Mesenchymal stem cell (in vitro differentiated cells and primary cell): ENCODE results near the gene LST1.

ENCODE experiments used
- DNase-seq: peaks from one replicate; pipeline ENCODE4 v3.0.0-alpha.2; 2013
- H2AFZ ChIP-seq: one replicate; pipeline ENCODE4 v1.6.1; 2013; ENCODE audit warnings: low read depth, mild to moderate bottlenecking, control low read depth, inconsistent platforms, low read length, moderate library complexity
- H2AK5ac ChIP-seq: 2 replicates; pipeline ENCODE4 v1.6.1; 2013; ENCODE audit warnings: low read length, moderate library complexity, mild to moderate bottlenecking, inconsistent platforms; ENCODE audit not compliant: severe bottlenecking
- H2BK120ac ChIP-seq: one replicate; pipeline ENCODE4 v1.6.1; 2013; ENCODE audit warnings: low read depth, mild to moderate bottlenecking, inconsistent platforms, low read length, moderate library complexity
- H2BK12ac ChIP-seq, 2 experiments: one replicate each; pipeline ENCODE4 v1.6.1; 2013; ENCODE audit warnings: inconsistent platforms in 2 of 2, low read length in 2 of 2, mild to moderate bottlenecking in 2 of 2, moderate library complexity in 2 of 2, control low read depth in 1 of 2
- H2BK15ac ChIP-seq: one replicate; pipeline ENCODE4 v1.6.1; 2013; ENCODE audit warnings: mild to moderate bottlenecking, low read depth, inconsistent platforms; ENCODE audit not compliant: poor library complexity, severe bottlenecking
- H2BK5ac ChIP-seq: 2 replicates; pipeline ENCODE4 v1.6.1; 2013; ENCODE audit warnings: low read depth, mild to moderate bottlenecking, low read length, control low read depth, inconsistent platforms; ENCODE audit not compliant: poor library complexity, severe bottlenecking
- H3K14ac ChIP-seq, 2 experiments: one replicate each; pipeline ENCODE4 v1.6.1; 2013; ENCODE audit warnings: inconsistent platforms in 2 of 2, low read length in 2 of 2, control low read depth in 1 of 2, mild to moderate bottlenecking in 1 of 2, moderate library complexity in 1 of 2
- H3K18ac ChIP-seq, 2 experiments: one replicate each; pipeline ENCODE4 v1.6.1; 2013; ENCODE audit warnings: inconsistent platforms in 2 of 2, low read length in 2 of 2, control low read depth in 1 of 2, low read depth in 1 of 2, mild to moderate bottlenecking in 1 of 2
- H3K23ac ChIP-seq, 2 experiments: one replicate each; pipeline ENCODE4 v1.6.1; 2013; ENCODE audit warnings: inconsistent platforms in 2 of 2, low read length in 2 of 2, mild to moderate bottlenecking in 2 of 2, moderate library complexity in 2 of 2, control low read depth in 1 of 2
- H3K27ac ChIP-seq: 2 replicates; pipeline ENCODE4 v1.5.1; 2013; ENCODE audit warnings: mild to moderate bottlenecking, moderate library complexity, low read length, control low read depth, inconsistent platforms; ENCODE audit not compliant: poor library complexity, severe bottlenecking
- H3K27me3 ChIP-seq, 2 experiments: 2 replicates each; pipeline versions ENCODE4 v1.6.1 to v1.7.0; 2013; ENCODE audit warnings: low read length in 2 of 2, mild to moderate bottlenecking in 2 of 2, moderate library complexity in 2 of 2, control low read depth in 1 of 2, inconsistent platforms in 1 of 2; ENCODE audit not compliant: control insufficient read depth in 1 of 2, insufficient read depth in 1 of 2
- H3K36me3 ChIP-seq, 2 experiments: 2 replicates each; pipeline versions ENCODE4 v1.6.1 to v1.7.0; 2013; ENCODE audit warnings: low read length in 2 of 2, control low read depth in 1 of 2, inconsistent platforms in 1 of 2, low read depth in 1 of 2, mild to moderate bottlenecking in 1 of 2; ENCODE audit not compliant: insufficient read depth in 2 of 2, control insufficient read depth in 1 of 2
- H3K4ac ChIP-seq, 2 experiments: one replicate each; pipeline ENCODE4 v1.6.1; 2013; ENCODE audit warnings: inconsistent platforms in 2 of 2, low read length in 2 of 2, mild to moderate bottlenecking in 2 of 2, moderate library complexity in 2 of 2, control low read depth in 1 of 2, low read depth in 1 of 2
- H3K4me1 ChIP-seq: 2 replicates; pipeline ENCODE4 v1.6.1; 2013; ENCODE audit warnings: low read depth, low read length, control low read depth; ENCODE audit not compliant: control insufficient read depth, insufficient read depth
- H3K4me2 ChIP-seq: 2 replicates; pipeline ENCODE4 v1.6.1; 2013; ENCODE audit warnings: low read length, mild to moderate bottlenecking, inconsistent platforms; ENCODE audit not compliant: poor library complexity, severe bottlenecking
- H3K4me3 ChIP-seq, 2 experiments: 2 replicates each; pipeline versions ENCODE4 v1.5.1 to v1.7.0; 2013; ENCODE audit warnings: low read length in 2 of 2, mild to moderate bottlenecking in 2 of 2, control low read depth in 1 of 2, low read depth in 1 of 2; ENCODE audit not compliant: insufficient read depth in 1 of 2
- H3K79me1 ChIP-seq: replicated peaks from 2 replicates; pipeline ENCODE4 v1.6.1; 2013; ENCODE audit warnings: mild to moderate bottlenecking, control low read depth, low read length, inconsistent platforms; ENCODE audit not compliant: poor library complexity, severe bottlenecking
- H3K9ac ChIP-seq: 2 replicates; pipeline ENCODE4 v1.7.0; 2013; ENCODE audit warnings: mild to moderate bottlenecking, low read length, moderate library complexity
- H3K9me3 ChIP-seq: 2 replicates; pipeline ENCODE4 v1.7.0; 2013; ENCODE audit warnings: mild to moderate bottlenecking, low read length; ENCODE audit not compliant: control insufficient read depth
- H4K8ac ChIP-seq: one replicate; pipeline ENCODE4 v1.6.1; 2013; ENCODE audit warnings: inconsistent platforms, mild to moderate bottlenecking, low read length, moderate library complexity
- H4K91ac ChIP-seq: one replicate; pipeline ENCODE4 v1.6.1; 2013; ENCODE audit warnings: mild to moderate bottlenecking, low read length, inconsistent platforms
- WGBS: methylation state at CpG from one replicate; pipeline ENCODE4 v1.1.7; 2013; ENCODE audit warnings: mixed read lengths; 5-methylcytosine and 5-hydroxymethylcytosine counted together

The LST1 gene

DNA sequence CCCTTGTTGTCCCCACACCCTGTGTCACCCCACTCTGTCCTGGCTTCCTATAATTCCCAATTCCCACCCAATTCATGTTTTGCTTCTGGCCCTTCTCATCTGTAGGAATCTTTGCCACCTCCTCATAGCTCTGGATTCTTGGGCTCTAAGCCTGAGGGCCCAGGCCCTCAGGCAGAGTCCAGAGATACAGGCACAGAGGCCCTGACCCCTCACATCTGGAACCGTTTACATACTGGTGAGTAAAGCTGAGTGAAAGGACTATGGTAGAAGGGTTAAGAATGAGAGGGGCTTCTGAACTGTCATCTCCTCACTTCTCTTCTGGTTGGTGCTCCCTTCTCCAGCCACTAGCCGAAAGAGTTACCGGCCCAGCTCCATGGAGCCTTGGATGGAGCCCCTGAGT, 48.1 kb downstream of the LST1 start:
- Histone ChIP-seq H3K14ac (no peak overlapping the region), H3K9me3 (no peaks in the 10 kb centered on the region), H3K79me1 (peaks cover 18% of the 10 kb centered on the region), H3K4me1 (peaks cover 1% of the 10 kb centered on the region), H3K36me3 (peaks cover 90 to 97% of the 10 kb centered on the region in 2 experiments), H3K27me3 (no peaks in the 10 kb centered on the region), H2BK12ac (no peak overlapping the region), H3K4me3 (no peak overlapping the region), H4K91ac (no peak overlapping the region), H4K8ac (no peak overlapping the region), H3K4me2 (no peak overlapping the region), H2AK5ac (no peak overlapping the region), H2BK15ac (no peak overlapping the region), H2BK5ac (no peak overlapping the region), H3K9ac (peak overlapping the region; percentile 60), H2BK120ac (no peak overlapping the region), H3K4ac (no peak overlapping the region), H3K18ac (no peak overlapping the region), H2AFZ (no peak overlapping the region), H3K23ac (no peak overlapping the region), H3K27ac (no peak overlapping the region)
- DNase-seq, result no peak
- 83% methylated on average over 3 of the region's 3 CpGs for WGBS

GRCh38 chr6:31634969-31635575, 49.0 kb downstream of the LST1 start:
- H2BK15ac ChIP-seq, result no peak overlapping the region
- H3K4me3 ChIP-seq, result no peak overlapping the region
- H3K9ac ChIP-seq, result peak overlapping the region; percentile 60
- H3K9me3 ChIP-seq, result no peaks in the 10 kb centered on the region
- H3K27ac ChIP-seq, result no peak overlapping the region
- WGBS, result 87% methylated on average over 11 of the region's 11 CpGs
- H2BK12ac ChIP-seq, result no peak overlapping the region
- no peak overlapping the region for H2AK5ac ChIP-seq
- peaks cover 90 to 97% of the 10 kb centered on the region in 2 experiments for H3K36me3 ChIP-seq
- H3K14ac ChIP-seq, result no peak overlapping the region
- H3K4ac ChIP-seq, result no peak overlapping the region
- H3K18ac ChIP-seq, result no peak overlapping the region
- H3K79me1 ChIP-seq, result peaks cover 17% of the 10 kb centered on the region
- H3K23ac ChIP-seq, result peak overlapping the region in 1 of 2 experiments; percentile 27
- no peak overlapping the region for H4K8ac ChIP-seq
- H3K27me3 ChIP-seq, result no peaks in the 10 kb centered on the region
- no peak for DNase-seq
- H3K4me1 ChIP-seq, result peaks cover 1% of the 10 kb centered on the region
- H4K91ac ChIP-seq, result no peak overlapping the region
- H2AFZ ChIP-seq, result no peak overlapping the region
- no peak overlapping the region for H3K4me2 ChIP-seq
- no peak overlapping the region for H2BK5ac ChIP-seq
- H2BK120ac ChIP-seq, result no peak overlapping the region

- Histone ChIP-seq H2BK120ac (no peak overlapping the region), H3K79me1 (peaks cover 17% of the 10 kb centered on the region), H2AK5ac (no peak overlapping the region), H4K8ac (no peak overlapping the region), H3K4me2 (no peak overlapping the region), H2AFZ (no peak overlapping the region), H3K14ac (no peak overlapping the region), H3K9me3 (no peaks in the 10 kb centered on the region), H3K27me3 (no peaks in the 10 kb centered on the region), H3K9ac (no peak overlapping the region), H3K36me3 (peaks cover 90 to 97% of the 10 kb centered on the region in 2 experiments), H3K23ac (no peak overlapping the region), H3K4me1 (peaks cover 1% of the 10 kb centered on the region), H2BK5ac (no peak overlapping the region), H3K27ac (no peak overlapping the region), H3K4me3 (no peak overlapping the region), H3K18ac (no peak overlapping the region), H3K4ac (no peak overlapping the region), H4K91ac (no peak overlapping the region), H2BK12ac (no peak overlapping the region), H2BK15ac (no peak overlapping the region)
- WGBS, result 92% methylated on average over 26 of the region's 27 CpGs
- no peak for DNase-seq
Measured at GRCh38 chr6:31636698-31637596, 50.9 kb downstream of the LST1 start.
